Karpas-422 (cell line): ENCODE results near the gene SMIM7. TPM values are rescaled to one million over a fixed set of nuclear protein-coding genes. Genes with fewer than 3 reads are reported as not detected.

ENCODE experiments used
- DNase-seq: peaks from one replicate; pipeline ENCODE4 v3.0.0-alpha.2; 2015
- H2AFZ ChIP-seq: fragments of 200-600 bp; sonication (generic); 2 replicates; pipeline ENCODE4 v1.6.1; 2014; ENCODE audit warnings: antibody characterized with exemption, low read length, mixed read lengths
- H3K27ac ChIP-seq: fragments of 200-600 bp; sonication (generic); 2 replicates; pipeline ENCODE4 v1.5.1; 2014; ENCODE audit warnings: mild to moderate bottlenecking, low read length, moderate library complexity
- H3K27me3 ChIP-seq: fragments of 200-600 bp; sonication (generic); 2 replicates; pipeline ENCODE4 v1.6.1; 2014; ENCODE audit warnings: low read length, mixed read lengths
- H3K36me3 ChIP-seq: fragments of 200-600 bp; sonication (generic); 2 replicates; pipeline ENCODE4 v1.6.1; 2014; ENCODE audit warnings: low read length, mixed read lengths; ENCODE audit not compliant: insufficient read depth
- H3K4me1 ChIP-seq: fragments of 200-600 bp; sonication (generic); 2 replicates; pipeline ENCODE4 v1.6.1; 2014; ENCODE audit warnings: mild to moderate bottlenecking, low read length, mixed read lengths
- H3K4me2 ChIP-seq: fragments of 200-600 bp; sonication (generic); 2 replicates; pipeline ENCODE4 v1.6.1; 2014; ENCODE audit warnings: low read length, low read depth, mild to moderate bottlenecking; ENCODE audit not compliant: poor library complexity, severe bottlenecking
- H3K4me3 ChIP-seq: fragments of 200-600 bp; sonication (generic); 2 replicates; pipeline ENCODE4 v1.5.1; 2014; ENCODE audit warnings: mild to moderate bottlenecking, antibody characterized with exemption, low read length, mixed read lengths
- H3K79me2 ChIP-seq: fragments of 200-600 bp; sonication (generic); 2 replicates; pipeline ENCODE4 v1.6.1; 2014; ENCODE audit warnings: mild to moderate bottlenecking, low read length, mixed read lengths
- H3K9ac ChIP-seq: fragments of 200-600 bp; sonication (generic); 2 replicates; pipeline ENCODE4 v1.6.0; 2014; ENCODE audit warnings: low read length
- H3K9me2 ChIP-seq: fragments of 200-600 bp; sonication (generic), shearing (Covaris generic); replicated peaks from 2 replicates; pipeline ENCODE4 v1.6.0; 2014; ENCODE audit warnings: mild to moderate bottlenecking, low read length, moderate library complexity; ENCODE audit not compliant: insufficient read depth
- H3K9me3 ChIP-seq: fragments of 300-700, 200-600 bp; sonication (generic); 2 replicates; pipeline ENCODE4 v1.6.1; 2014; ENCODE audit warnings: low read length, mixed read lengths
- H4K20me1 ChIP-seq: fragments of 200-600 bp; sonication (generic); 2 replicates; pipeline ENCODE4 v1.6.1; 2014; ENCODE audit warnings: mild to moderate bottlenecking, antibody characterized with exemption, low read length, low read depth; ENCODE audit not compliant: insufficient read depth
- total RNA-seq: library from RNA; depleted of rRNA; stranded (reverse); fragments of >200 nt; shearing (Covaris generic); gene quantifications from 2 replicates; pipeline ENCODE4 v1.2.3, GENCODE V29; 2014; ENCODE audit warnings: low replicate concordance

Gene SMIM7
- total RNA-seq, 1 experiment from 2014 or later: 62.0 TPM

DNA sequence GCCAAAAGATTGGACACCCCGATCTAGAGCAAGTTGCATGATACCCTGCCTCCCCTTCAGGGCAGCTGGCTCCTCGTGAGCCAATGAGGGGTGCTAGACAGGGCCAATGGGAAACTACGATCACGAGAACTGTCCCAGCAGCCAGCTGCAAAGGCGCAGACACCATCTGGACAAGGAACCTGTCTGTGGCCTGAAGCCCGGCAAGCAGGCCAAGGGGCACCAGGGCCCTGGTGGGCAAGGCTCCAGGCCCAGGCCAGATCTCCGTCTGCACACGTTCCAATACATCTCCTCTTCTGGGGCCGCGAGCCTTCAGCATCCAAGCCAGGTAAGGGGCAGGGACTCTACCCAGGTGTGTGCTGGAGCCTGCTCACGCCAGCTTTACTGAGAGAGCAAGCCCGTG lies 52.1 kb downstream of the SMIM7 start:
- Histone ChIP-seq H3K79me2 (peaks cover 99% of the 10 kb centered on the region), H3K27me3 (no peaks in the 10 kb centered on the region), H3K27ac (peak overlapping the region; percentile 66), H3K9me2 (no peaks in the 10 kb centered on the region), H4K20me1 (peaks cover 77% of the 10 kb centered on the region), H3K9me3 (no peaks in the 10 kb centered on the region), H2AFZ (no peak overlapping the region), H3K9ac (no peak overlapping the region), H3K4me3 (no peak overlapping the region), H3K4me2 (peak overlapping the region; percentile 16), H3K4me1 (peaks cover 90% of the 10 kb centered on the region), H3K36me3 (no peaks in the 10 kb centered on the region)
- DNase-seq: no peak

DNA sequence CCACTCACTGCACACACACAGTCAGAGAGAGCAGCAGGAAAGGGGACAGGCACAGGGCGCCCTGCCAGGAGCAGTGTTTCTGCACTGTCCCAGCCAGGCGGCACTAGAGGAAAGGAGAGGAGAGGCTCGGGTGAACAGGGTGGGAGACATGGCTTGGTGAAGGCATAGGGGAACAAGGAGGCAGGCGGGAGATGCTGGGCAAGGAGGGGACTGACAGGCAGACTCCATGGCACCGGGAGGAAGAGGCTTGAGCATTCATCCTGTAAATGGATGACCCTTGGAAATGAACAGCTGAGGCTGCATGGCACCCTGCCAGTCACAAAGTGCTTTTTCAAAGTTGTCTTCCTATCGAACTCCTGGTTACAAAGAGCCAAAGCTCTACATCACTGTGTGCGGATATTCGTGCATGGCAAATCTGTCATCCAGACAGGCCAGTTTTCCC lies 54.4 kb downstream of the SMIM7 start:
- Histone ChIP-seq H3K4me3 (peak overlapping the region; percentile 2; the same call in 1 of the 2 replicates), H3K4me1 (peaks cover 77% of the 10 kb centered on the region), H3K79me2 (peaks cover 99% of the 10 kb centered on the region), H2AFZ (no peak overlapping the region), H3K4me2 (peak overlapping the region; percentile 41), H3K9me2 (no peaks in the 10 kb centered on the region), H3K27me3 (no peaks in the 10 kb centered on the region), H4K20me1 (peaks cover 76% of the 10 kb centered on the region), H3K9me3 (no peaks in the 10 kb centered on the region), H3K27ac (peak overlapping the region; percentile 66), H3K36me3 (no peaks in the 10 kb centered on the region), H3K9ac (peak overlapping the region; percentile 48)
- DNase-seq: no peak

DNA sequence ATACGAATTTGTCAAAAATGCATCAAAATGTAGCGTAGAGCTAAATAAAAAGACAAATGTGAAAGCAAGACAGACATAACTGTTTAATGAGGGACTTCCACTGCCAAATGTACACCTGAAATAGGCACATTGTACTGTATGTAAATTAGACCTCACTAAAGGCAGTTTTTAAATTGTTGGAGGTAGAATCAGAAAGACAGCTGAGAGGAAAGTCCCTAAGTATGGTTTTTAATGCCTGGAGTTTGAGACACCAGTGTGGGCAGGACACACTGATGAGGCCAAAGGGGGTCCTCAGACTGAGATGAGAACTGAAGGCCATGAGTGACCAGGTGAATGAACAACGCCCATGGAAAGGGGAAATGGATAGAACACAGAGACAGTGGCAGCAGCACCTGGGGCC lies 54.8 kb downstream of the SMIM7 start:
- Histone ChIP-seq H3K4me3 (peak overlapping the region; percentile 2; the same call in 1 of the 2 replicates), H3K79me2 (peaks cover 99% of the 10 kb centered on the region), H3K4me2 (peak overlapping the region; percentile 41), H3K27ac (peak overlapping the region; percentile 66), H3K9ac (peak overlapping the region; percentile 48), H3K9me3 (no peaks in the 10 kb centered on the region), H4K20me1 (peaks cover 75% of the 10 kb centered on the region), H3K4me1 (peaks cover 77% of the 10 kb centered on the region), H2AFZ (no peak overlapping the region), H3K9me2 (no peaks in the 10 kb centered on the region), H3K36me3 (no peaks in the 10 kb centered on the region), H3K27me3 (no peaks in the 10 kb centered on the region)
- no peak for DNase-seq

DNA sequence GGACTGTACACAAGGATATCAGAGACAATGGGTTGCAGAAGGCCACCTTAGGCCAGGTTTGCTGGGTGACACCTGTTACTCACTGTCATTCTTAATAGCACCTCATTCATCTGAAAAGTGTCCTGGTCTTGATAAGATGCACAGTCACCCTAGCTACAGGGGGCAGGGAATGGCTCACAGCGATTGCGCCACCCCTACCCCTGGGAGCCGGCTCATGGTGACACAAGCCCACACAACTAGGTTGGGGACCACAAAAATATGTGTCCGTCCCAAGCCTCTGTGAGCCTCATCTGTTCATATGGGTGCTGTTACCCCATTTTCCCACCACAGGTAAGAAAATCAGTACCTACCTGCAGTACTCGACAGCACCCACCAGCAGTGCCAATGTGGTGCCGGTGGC lies 55.3 kb downstream of the SMIM7 start:
- Histone ChIP-seq H4K20me1 (peaks cover 77% of the 10 kb centered on the region), H3K4me3 (no peak overlapping the region), H3K27me3 (no peaks in the 10 kb centered on the region), H3K27ac (peak overlapping the region; percentile 66), H3K36me3 (no peaks in the 10 kb centered on the region), H2AFZ (no peak overlapping the region), H3K4me2 (peak overlapping the region; percentile 41), H3K9ac (no peak overlapping the region), H3K9me3 (no peaks in the 10 kb centered on the region), H3K4me1 (peaks cover 77% of the 10 kb centered on the region), H3K9me2 (no peaks in the 10 kb centered on the region), H3K79me2 (peaks cover 99% of the 10 kb centered on the region)
- no peak for DNase-seq

DNA sequence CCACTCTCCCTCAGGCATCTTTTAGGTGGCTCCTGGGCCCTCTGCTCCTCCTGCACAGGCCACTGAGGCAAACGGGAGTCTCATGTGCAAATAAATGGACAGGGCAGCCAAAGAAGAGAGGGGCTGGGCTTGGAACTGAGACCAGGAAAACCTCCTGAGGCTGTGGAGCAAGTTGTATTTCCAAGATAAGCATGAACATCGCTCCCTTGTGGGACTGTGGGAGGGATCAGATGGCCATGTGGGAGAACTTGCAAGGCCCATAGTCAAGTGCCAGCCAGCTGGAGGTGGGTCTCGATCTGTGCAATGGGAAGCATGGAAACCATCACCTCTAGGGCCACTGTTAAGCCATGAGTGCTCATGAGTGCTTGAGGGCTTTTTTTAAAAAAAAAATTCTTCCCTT lies 56.9 kb downstream of the SMIM7 start:
- H3K4me1 ChIP-seq: peaks cover 71% of the 10 kb centered on the region
- no peak overlapping the region for H2AFZ ChIP-seq
- no peak overlapping the region for H3K9ac ChIP-seq

DNA sequence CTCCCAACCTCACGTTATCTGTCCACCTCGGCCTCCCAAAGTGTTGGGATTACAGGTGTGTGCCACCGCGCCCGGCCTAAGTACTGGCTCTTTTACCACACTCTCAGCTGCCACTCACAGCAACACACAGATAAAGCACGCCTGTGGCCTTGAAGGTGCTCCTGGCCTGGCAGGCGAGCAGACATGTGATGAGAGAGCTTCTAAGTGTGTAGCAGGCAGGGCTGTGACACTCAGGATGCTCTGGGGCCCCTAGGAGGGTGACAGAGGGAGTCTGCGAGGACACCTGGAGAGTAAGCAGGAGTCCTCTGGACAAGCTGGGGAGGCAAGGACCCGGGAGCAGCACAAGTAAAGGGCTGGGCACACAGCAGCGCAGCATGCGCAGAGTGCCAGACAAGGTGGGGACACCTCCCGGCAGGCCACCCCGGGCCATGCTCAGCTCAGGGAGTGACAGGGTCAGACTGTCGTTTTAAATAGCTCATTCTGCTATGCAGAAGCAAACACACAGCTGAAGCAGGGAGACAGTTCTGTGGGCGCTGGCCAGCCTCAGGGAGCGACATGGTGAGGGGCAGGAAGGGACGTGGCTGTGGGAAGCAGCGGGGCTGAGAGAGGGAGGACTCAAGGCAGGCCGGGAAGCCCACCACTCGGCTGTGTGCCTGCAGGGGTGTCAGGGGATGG lies 58.4 kb downstream of the SMIM7 start:
- Histone ChIP-seq H3K36me3 (no peaks in the 10 kb centered on the region), H3K9me3 (no peaks in the 10 kb centered on the region), H3K9ac (no peak overlapping the region), H3K4me3 (no peak overlapping the region), H3K27ac (no peak overlapping the region), H2AFZ (no peak overlapping the region), H3K4me1 (peaks cover 64% of the 10 kb centered on the region), H3K79me2 (peaks cover 97% of the 10 kb centered on the region), H4K20me1 (peaks cover 77% of the 10 kb centered on the region), H3K27me3 (no peaks in the 10 kb centered on the region), H3K9me2 (no peaks in the 10 kb centered on the region), H3K4me2 (no peak overlapping the region)
- DNase-seq: no peak

More for the DNA sequence above, 56.9 kb downstream of the SMIM7 start:
- Histone ChIP-seq H3K4me3 (no peak overlapping the region), H3K9me3 (no peaks in the 10 kb centered on the region), H3K27me3 (no peaks in the 10 kb centered on the region), H3K4me2 (no peak overlapping the region), H3K36me3 (no peaks in the 10 kb centered on the region), H4K20me1 (peaks cover 76% of the 10 kb centered on the region), H3K27ac (0 out of 2 replicates have a peak overlapping the region, but pooled peaks have one; percentile 66), H3K9me2 (no peaks in the 10 kb centered on the region), H3K79me2 (peaks cover 98% of the 10 kb centered on the region)
- DNase-seq: no peak

DNA sequence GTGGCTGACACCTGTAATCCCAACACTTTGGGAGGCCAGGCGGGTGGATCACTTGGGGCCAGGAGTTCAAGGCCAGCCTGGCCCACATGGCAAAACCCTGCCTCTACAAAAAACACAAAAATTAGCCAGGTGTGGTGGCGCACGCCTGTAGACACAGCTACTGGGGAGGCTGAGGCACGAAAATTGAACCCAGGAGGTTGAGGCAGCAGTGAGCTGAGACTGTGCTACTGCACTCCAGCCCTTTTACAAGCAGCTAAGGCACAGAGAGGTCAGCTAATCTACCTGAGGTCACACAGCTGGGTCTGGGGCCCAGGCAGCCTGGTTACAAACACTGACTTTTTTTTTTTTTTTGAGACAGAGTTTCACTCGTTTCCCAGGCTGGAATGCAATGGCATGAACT lies 59.1 kb downstream of the SMIM7 start:
- H3K79me2 ChIP-seq: peaks cover 99% of the 10 kb centered on the region
- no peak overlapping the region for H3K4me2 ChIP-seq
- H2AFZ ChIP-seq: no peak overlapping the region
- DNase-seq: no peak
- H3K27ac ChIP-seq: peak overlapping the region; percentile 73
- no peak overlapping the region for H3K9ac ChIP-seq
- no peaks in the 10 kb centered on the region for H3K27me3 ChIP-seq
- H3K4me1 ChIP-seq: peaks cover 64% of the 10 kb centered on the region
- no peaks in the 10 kb centered on the region for H3K9me2 ChIP-seq
- no peaks in the 10 kb centered on the region for H3K36me3 ChIP-seq
- H3K9me3 ChIP-seq: no peaks in the 10 kb centered on the region
- H3K4me3 ChIP-seq: no peak overlapping the region
- peaks cover 81% of the 10 kb centered on the region for H4K20me1 ChIP-seq

DNA sequence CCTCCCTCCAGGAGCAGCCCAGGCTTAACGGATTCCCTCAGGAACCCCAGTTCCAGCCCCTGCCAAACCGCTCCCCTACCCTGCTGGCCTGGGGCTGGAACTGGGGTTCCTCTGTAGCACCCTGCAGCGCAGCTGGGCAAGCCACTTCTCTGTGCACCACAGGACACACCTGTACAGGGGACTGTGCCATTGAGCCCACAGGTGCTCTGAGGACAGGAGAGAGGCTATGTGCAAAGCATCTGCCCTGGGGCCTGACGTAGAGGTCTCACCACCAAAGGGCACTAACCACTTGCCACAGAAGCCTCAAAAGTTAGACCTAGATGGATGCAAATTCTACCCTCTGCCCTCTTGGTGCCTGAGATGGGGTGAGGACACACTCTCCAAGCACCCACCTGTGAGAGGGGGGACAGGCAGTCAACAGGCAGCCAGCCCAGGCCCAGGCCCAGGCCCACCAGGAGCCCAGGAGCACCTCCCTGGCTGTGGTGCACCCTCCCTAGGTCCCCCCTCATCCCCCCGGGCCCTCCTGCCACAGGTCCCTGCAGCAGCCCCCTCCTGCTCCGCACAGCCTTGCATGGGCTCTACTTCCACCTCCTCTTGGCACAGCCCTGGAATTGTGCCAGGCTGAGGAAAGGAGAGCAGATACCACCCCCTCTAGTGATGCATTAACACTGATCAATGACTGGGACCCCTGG lies 60.1 kb downstream of the SMIM7 start:
- H3K9me2 ChIP-seq: no peaks in the 10 kb centered on the region
- H3K4me3 ChIP-seq: no peak overlapping the region
- H3K27me3 ChIP-seq: no peaks in the 10 kb centered on the region
- no peak overlapping the region for H3K4me2 ChIP-seq
- no peaks in the 10 kb centered on the region for H3K36me3 ChIP-seq
- DNase-seq: no peak
- H3K9me3 ChIP-seq: no peaks in the 10 kb centered on the region
- H4K20me1 ChIP-seq: peaks cover 81% of the 10 kb centered on the region
- peaks cover 64% of the 10 kb centered on the region for H3K4me1 ChIP-seq
- H2AFZ ChIP-seq: no peak overlapping the region
- peak overlapping the region; percentile 17; the same call in 1 of the 2 replicates for H3K9ac ChIP-seq
- peaks cover 99% of the 10 kb centered on the region for H3K79me2 ChIP-seq
- H3K27ac ChIP-seq: peak overlapping the region; percentile 73
